Left ventricle myocardium superior (tissue), 1 donor: Measurements from ENCODE around the gene SYVN1. TPM values are rescaled to one million over a fixed set of nuclear protein-coding genes. Genes with fewer than 3 reads are reported as not detected.
"Not testable (repeated sequence)": the region's sequence is repeated elsewhere in the genome, so short reads cannot be mapped to it uniquely, and the experiment has no call there.

ENCODE experiments used
- ATAC-seq: fragments of 200-7000 bp; cut with Tn5 transposase; one replicate; pipeline ENCODE4 v1.9.1; 2020; ENCODE audit warnings: mild to moderate bottlenecking, moderate library complexity
- DNase-seq: peaks from one replicate; pipeline ENCODE4 v3.0.0-alpha.2; 2020
- intact Hi-C: fragments of 100-400 bp; cut with micrococcal nuclease; formaldehyde crosslinking; loops from one replicate; pipeline ENCODE4 v1.11.0; 2022
- total RNA-seq: library from RNA; stranded (reverse); fragmentation: NEBNext Ultra II Directional; extraction: Animal tissue kit (Norgen Biotek cat#: 25700); gene quantifications from one replicate; pipeline ENCODE4 v1.2.1, GENCODE V29; 2021
- donor health status: DM: no; HTN: yes; CAD: no; lungs with severe emphysema.

Gene SYVN1
- total RNA-seq, 1 donor from 2014 or later: 38.6 TPM

- ATAC-seq (no peak), DNase-seq (no peak)
- intact Hi-C loops: no loop called here
Observed at GRCh38 chr11:65156256-65156655, 21.9 kb upstream of the SYVN1 start.

GRCh38 chr11:65152122-65152521, 17.8 kb upstream of the SYVN1 start:
- no peak for DNase-seq
- intact Hi-C loops: no loop called here
- no peak for ATAC-seq

- DNase-seq: no peak
- intact Hi-C loops: no loop called here
- ATAC-seq: peak; percentile 7
Observed at GRCh38 chr11:65151331-65151899, 17.1 kb upstream of the SYVN1 start.

GRCh38 chr11:65150509-65151299, 16.4 kb upstream of the SYVN1 start:
- intact Hi-C loops: no loop called here
- peak; percentile 98 for ATAC-seq
- DNase-seq: peak; percentile 91

- ATAC-seq, DNase-seq, intact Hi-C loops: not testable (repeated sequence)
Observed at GRCh38 chr11:65150131-65150508, 15.8 kb upstream of the SYVN1 start.

GRCh38 chr11:65148657-65149056, 14.3 kb upstream of the SYVN1 start:
- DNase-seq (no peak), ATAC-seq (no peak)
- intact Hi-C loops: no loop called here

- DNase-seq: no peak
- intact Hi-C loops: no loop called here
- no peak for ATAC-seq
Observed at GRCh38 chr11:65147352-65148075, 13.2 kb upstream of the SYVN1 start.

- DNase-seq: no peak
- intact Hi-C loops: no loop called here
Observed at GRCh38 chr11:65141896-65142494, 7.7 kb upstream of the SYVN1 start.

GRCh38 chr11:65136515-65137096, 2.3 kb upstream of the SYVN1 start:
- intact Hi-C loops: no loop called here
- no peak for ATAC-seq
- no peak for DNase-seq

More at GRCh38 chr11:65141896-65142494, 7.7 kb upstream of the SYVN1 start:
- ATAC-seq: no peak

- ATAC-seq (no peak), DNase-seq (no peak)
- intact Hi-C loops: no loop called here
Observed at GRCh38 chr11:65135633-65136145, 1.4 kb upstream of the SYVN1 start.

GRCh38 chr11:65134952-65135632, 773 bp upstream of the SYVN1 start:
- peak; percentile 92 for DNase-seq
- intact Hi-C loops: no loop called here
- ATAC-seq: peak; percentile 90

GRCh38 chr11:65133724-65134123, 595 bp downstream of the SYVN1 start:
- peak; percentile 64 for DNase-seq
- intact Hi-C loops: no loop called here

GRCh38 chr11:65132988-65133700, 1.2 kb downstream of the SYVN1 start:
- ATAC-seq: no peak
- DNase-seq: no peak
- intact Hi-C loops: no loop called here

More at GRCh38 chr11:65133724-65134123, 595 bp downstream of the SYVN1 start:
- peak; percentile 0 for ATAC-seq

- no peak for DNase-seq
- intact Hi-C loops: no loop called here
- ATAC-seq: no peak
Observed at GRCh38 chr11:65132238-65132987, 1.9 kb downstream of the SYVN1 start.

GRCh38 chr11:65131895-65132237, 2.5 kb downstream of the SYVN1 start:
- no peak for ATAC-seq
- intact Hi-C loops: no loop called here

GRCh38 chr11:65131417-65131776, 2.9 kb downstream of the SYVN1 start:
- intact Hi-C loops: no loop called here
- DNase-seq (no peak), ATAC-seq (no peak)

More at GRCh38 chr11:65131895-65132237, 2.5 kb downstream of the SYVN1 start:
- no peak for DNase-seq

GRCh38 chr11:65130631-65131416, 3.5 kb downstream of the SYVN1 start:
- intact Hi-C loops: no loop called here
- ATAC-seq: no peak
- DNase-seq: no peak
